Stimulated activated effector memory CD8-positive, alpha-beta T cell treated with anti-CD3 and anti-CD28 coated beads, Interleukin-12 subunit alpha, Interleukin-12 subunit beta, amount 100 ng/mL, for 72 hours (primary cell): ENCODE data around the gene TWSG1.
"Not testable (repeated sequence)": the region's sequence is repeated elsewhere in the genome, so short reads cannot be mapped to it uniquely, and the experiment has no call there.

Source experiments
- ATAC-seq: fragments of 150-1000 bp; cut with Tn5 transposase; 2 replicates; pipeline ENCODE4 v1.10.0; 2021
- DNase-seq, 2 donors: peaks; one replicate each; pipeline ENCODE4 v3.0.0; 2021 to 2022; ENCODE audit warnings: low spot score in 2 of 2
- H3K27ac Mint-ChIP-seq: one replicate; pipeline ENCODE4 v1.8.0; 2022; ENCODE audit warnings: mild to moderate bottlenecking, mixed read lengths
- H3K36me3 Mint-ChIP-seq: one replicate; pipeline ENCODE4 v1.8.0; 2022; ENCODE audit warnings: mild to moderate bottlenecking, mixed read lengths
- H3K4me1 Mint-ChIP-seq: one replicate; pipeline ENCODE4 v1.8.0; 2022; ENCODE audit warnings: mixed read lengths
- H3K4me3 Mint-ChIP-seq: one replicate; pipeline ENCODE4 v1.8.0; 2022; ENCODE audit warnings: mild to moderate bottlenecking, mixed read lengths
- H3K9me3 Mint-ChIP-seq: one replicate; pipeline ENCODE4 v1.8.0; 2022; ENCODE audit warnings: mixed read lengths

The TWSG1 gene

DNA sequence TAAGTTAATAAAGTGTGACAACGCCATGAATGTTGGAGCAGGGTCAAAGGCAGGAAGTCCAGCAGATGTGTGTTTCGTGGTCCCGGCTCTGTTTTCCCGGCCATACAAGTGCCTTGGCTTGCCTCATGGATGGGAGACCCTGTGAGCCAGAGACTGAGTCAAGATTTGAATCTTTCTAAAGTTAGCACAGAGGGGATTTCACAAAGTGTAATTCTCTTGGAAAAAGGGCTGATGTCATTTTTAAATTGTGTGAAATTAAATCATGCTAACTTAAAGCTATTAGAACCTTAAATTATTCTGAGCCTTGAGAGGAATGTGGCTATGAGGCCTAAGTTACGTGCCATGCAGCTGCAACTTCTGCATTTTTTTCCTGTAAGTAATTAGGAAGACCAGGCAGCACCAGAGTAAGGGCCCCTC is 102.5 kb downstream of the TWSG1 start:
- no peak for DNase-seq
- Mint-ChIP-seq H3K9me3 (no peaks in the 10 kb centered on the region), H3K36me3 (no peaks in the 10 kb centered on the region), H3K27ac (no peak overlapping the region), H3K4me3 (no peak overlapping the region), H3K4me1 (peaks cover 5% of the 10 kb centered on the region)
- ATAC-seq: no peak

DNA sequence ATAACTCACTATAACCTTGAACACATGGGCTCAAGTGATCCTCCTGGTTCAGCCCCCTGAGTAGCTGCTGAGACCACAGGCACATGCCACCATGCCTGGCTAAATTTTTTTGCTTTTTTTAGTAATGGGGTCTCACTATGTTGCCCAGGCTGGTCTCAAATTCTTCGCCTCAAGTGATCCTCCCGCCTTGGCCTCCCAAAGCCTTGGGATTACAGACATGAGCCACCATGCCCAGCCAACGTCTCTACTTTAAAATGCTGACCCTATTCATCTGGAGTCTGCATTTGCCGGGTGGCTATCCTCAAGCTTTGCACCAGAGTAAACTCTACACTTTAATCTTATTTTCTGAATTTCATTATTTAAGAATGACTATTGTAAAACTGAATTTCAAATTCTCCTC is 103.1 kb downstream of the TWSG1 start:
- no peak overlapping the region for H3K27ac Mint-ChIP-seq
- no peaks in the 10 kb centered on the region for H3K9me3 Mint-ChIP-seq
- H3K4me1 Mint-ChIP-seq: peaks cover 5% of the 10 kb centered on the region

DNA sequence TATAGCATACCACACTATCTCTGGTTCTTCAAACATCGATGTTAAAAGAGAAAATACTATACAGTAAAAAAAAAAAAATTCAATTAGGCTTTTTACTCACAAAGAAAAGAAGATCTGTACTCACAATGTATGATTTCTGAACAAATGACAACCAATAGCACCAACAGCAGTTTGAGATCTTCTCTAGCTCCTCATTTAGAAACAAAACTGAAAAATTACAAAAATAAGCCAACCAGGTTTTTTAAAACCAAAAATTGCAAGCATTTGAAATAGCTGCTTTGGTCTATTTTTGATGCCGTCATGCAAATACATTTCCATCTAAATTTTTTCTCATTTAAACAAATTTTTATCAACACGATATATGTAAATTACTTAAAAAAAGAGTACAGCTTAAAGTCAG is 106.5 kb downstream of the TWSG1 start:
- ATAC-seq: no peak
- H3K27ac Mint-ChIP-seq: no peak overlapping the region

More for the DNA sequence above, 103.1 kb downstream of the TWSG1 start:
- ATAC-seq: no peak
- no peak for DNase-seq
- Mint-ChIP-seq H3K36me3 (no peaks in the 10 kb centered on the region), H3K4me3 (no peak overlapping the region)

DNA sequence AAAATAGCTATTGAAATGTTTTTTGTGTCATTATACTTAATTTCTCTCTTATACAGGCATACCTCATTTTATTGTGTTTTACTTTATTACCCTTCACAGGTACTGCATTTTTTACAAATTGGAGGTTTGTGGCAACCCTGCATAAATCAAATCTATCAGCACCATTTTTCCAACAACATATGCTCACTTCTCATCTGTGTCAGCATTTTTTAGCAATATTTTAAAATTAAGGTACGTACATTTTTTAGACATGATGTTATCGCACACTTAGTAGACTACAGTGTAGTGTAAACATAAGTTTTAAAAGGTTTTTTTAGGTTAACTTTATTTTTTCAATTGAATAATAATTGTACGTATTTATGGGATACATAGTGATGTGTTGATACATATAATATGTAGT is 110.0 kb downstream of the TWSG1 start:
- no peak overlapping the region for H3K27ac Mint-ChIP-seq
- H3K4me3 Mint-ChIP-seq: no peak overlapping the region
- H3K4me1 Mint-ChIP-seq: no peaks in the 10 kb centered on the region
- no peak for DNase-seq
- H3K36me3 Mint-ChIP-seq: no peaks in the 10 kb centered on the region
- H3K9me3 Mint-ChIP-seq: peaks cover 3% of the 10 kb centered on the region
- ATAC-seq: no peak

More for the DNA sequence above, 106.5 kb downstream of the TWSG1 start:
- Mint-ChIP-seq H3K36me3 (no peaks in the 10 kb centered on the region), H3K4me3 (no peak overlapping the region), H3K4me1 (no peaks in the 10 kb centered on the region), H3K9me3 (no peaks in the 10 kb centered on the region)
- DNase-seq: no peak

DNA sequence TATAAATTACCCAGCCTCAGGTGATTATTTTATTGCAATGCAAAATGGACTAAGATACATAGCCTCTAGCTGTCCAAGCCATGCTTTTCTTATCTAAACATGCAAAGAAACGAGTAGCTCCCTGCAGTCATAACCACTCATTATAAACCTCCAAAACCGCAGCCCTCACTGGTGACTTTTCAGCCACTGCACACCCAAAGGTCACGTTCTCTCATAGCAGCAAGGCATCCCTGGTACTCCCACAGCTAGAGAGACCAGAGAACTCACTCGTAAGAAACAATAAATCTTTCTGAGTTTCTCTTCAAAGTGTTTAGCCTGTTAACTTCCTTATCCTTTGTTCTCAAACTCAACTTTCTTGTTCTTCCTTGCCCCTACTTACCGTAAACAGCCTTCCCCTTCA is 112.3 kb downstream of the TWSG1 start:
- no peaks in the 10 kb centered on the region for H3K4me1 Mint-ChIP-seq
- H3K9me3 Mint-ChIP-seq: peaks cover 3% of the 10 kb centered on the region
- H3K27ac Mint-ChIP-seq: no peak overlapping the region
- no peak overlapping the region for H3K4me3 Mint-ChIP-seq
- no peak for DNase-seq
- no peaks in the 10 kb centered on the region for H3K36me3 Mint-ChIP-seq
- no peak for ATAC-seq

DNA sequence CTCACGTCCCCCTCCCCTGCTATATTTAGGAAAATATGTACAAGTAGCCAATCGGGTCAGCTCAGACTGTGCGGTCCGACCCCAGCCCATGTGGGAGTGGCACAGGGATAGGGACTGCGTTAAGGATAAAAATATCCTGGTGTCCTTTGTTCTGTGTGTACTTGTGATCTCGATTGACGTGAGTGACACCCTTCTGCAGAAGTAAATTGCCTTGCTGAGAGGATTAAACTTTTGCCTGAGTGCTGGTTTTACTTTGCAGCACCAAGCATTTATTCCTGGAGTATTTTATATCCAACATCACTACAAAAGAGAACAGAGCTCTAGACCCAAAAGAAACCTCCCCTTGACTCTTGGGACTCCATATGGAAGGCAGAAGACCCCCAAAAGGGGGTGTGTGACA is 112.8 kb downstream of the TWSG1 start:
- no peak overlapping the region for H3K27ac Mint-ChIP-seq

DNA sequence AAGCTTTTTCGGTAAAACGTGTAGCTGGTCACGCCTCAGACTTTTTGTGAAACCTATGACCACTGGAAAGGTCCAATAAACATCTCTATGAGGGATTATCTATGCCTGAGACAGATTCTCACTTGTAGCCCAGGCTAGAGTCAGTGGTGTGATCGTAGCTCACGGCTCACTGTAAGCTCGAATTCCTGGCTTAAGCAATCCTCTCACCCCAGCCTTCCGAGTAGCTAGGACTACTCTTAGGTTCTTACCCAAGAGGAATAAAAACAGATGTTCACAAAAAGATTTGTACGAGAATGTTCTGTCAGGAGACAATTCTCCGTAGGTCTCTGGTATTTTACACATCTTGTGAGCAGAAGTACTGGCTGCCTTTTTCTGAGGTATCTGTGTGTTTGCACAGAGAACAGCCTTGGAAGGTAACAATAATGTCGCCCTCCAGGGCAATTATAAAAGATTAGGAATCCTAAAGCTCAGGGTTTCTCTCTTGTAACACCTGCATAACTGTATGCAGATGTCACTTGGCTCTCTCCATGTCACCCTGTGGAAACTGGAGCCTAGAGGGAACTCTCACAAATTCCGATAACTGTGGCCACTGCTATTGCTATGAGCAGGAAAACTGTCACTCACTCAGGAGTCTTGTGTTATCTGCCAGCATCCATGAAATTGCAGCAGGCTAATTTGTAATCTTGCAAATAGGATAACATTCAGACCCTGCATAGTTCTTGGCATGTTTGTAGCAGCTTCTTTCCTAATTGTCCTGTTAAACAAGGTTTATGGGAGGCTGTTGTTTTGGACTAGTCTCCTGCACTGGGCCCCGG is 115.2 kb downstream of the TWSG1 start:
- Mint-ChIP-seq H3K4me1 (no peaks in the 10 kb centered on the region), H3K4me3 (no peak overlapping the region), H3K9me3 (peaks cover 3% of the 10 kb centered on the region), H3K27ac (no peak overlapping the region), H3K36me3 (no peaks in the 10 kb centered on the region)
- no peak for ATAC-seq
- DNase-seq: no peak

More for the DNA sequence above, 112.8 kb downstream of the TWSG1 start:
- Mint-ChIP-seq H3K4me3 (no peak overlapping the region), H3K4me1 (no peaks in the 10 kb centered on the region), H3K36me3 (no peaks in the 10 kb centered on the region), H3K9me3 (peaks cover 3% of the 10 kb centered on the region)
- no peak for DNase-seq
- no peak for ATAC-seq

DNA sequence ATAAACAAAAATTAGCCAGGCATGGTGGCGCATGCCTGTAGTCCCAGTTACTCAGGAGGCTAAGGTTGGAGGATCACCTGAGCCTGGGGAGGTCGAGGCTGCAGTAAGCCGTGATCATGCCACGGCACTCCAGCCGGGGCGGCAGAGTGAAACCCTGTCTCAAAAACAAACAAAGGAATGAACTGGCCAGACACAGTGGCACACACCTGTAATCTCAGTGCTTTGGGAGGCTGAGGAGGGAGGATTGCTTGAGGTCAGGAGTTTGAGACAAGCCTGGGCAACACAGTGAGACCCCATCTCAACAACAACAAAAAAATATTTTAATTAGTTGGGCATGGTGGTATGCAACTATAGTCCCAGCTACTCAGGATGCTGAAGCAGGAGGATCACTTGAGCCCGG is 116.3 kb downstream of the TWSG1 start:
- not testable (repeated sequence) for H3K27ac Mint-ChIP-seq

More for the DNA sequence above, 116.3 kb downstream of the TWSG1 start:
- not testable (repeated sequence) for H3K4me3 Mint-ChIP-seq, H3K36me3 Mint-ChIP-seq, H3K9me3 Mint-ChIP-seq, H3K4me1 Mint-ChIP-seq, DNase-seq, ATAC-seq
